ENCODE results near the gene KLHL36.

The KLHL36 gene

GRCh38 chr16:84699147-84699711 is 50.9 kb downstream of the KLHL36 start:
- no peak for DNase-seq (ENCODE audit: low spot score)

- peak; percentile 62 for DNase-seq (ENCODE audit: low spot score)
These were observed 51.6 kb downstream of the KLHL36 start, which contains the start of gene USP10 for GRCh38 chr16:84699712-84700445. USP10 (plus strand) TSS chr16:84700000; CDS start chr16:84700091, 91 bp downstream.

GRCh38 chr16:84700446-84701300 is 52.4 kb downstream of the KLHL36 start:
- peak; percentile 56 for DNase-seq (ENCODE audit: low spot score)

GRCh38 chr16:84703681-84704080 is 55.4 kb downstream of the KLHL36 start:
- DNase-seq (ENCODE audit: low spot score): no peak

GRCh38 chr16:84704253-84704652 is 55.9 kb downstream of the KLHL36 start:
- no peak for DNase-seq (ENCODE audit: low spot score)

- no peak for DNase-seq (ENCODE audit: low spot score)
These were observed 58.5 kb downstream of the KLHL36 start for GRCh38 chr16:84706856-84707255.

GRCh38 chr16:84709609-84710008 is 61.3 kb downstream of the KLHL36 start:
- DNase-seq (ENCODE audit: low spot score): no peak

GRCh38 chr16:84710686-84711085 is 62.4 kb downstream of the KLHL36 start:
- DNase-seq (ENCODE audit: low spot score): no peak

Measured in pons (tissue), 1 donor.